Neural progenitor cell (in vitro differentiated cells): ENCODE measurements around the gene MAML3.

ENCODE experiments used
- CTCF ChIP-seq: fragments of 200-600 bp; sonication (generic); IDR thresholded peaks from 2 replicates; pipeline ENCODE4 v1.5.1; 2017; ENCODE audit warnings: antibody characterized with exemption, mild to moderate bottlenecking
- EZH2 ChIP-seq: fragments of 200-600 bp; sonication (generic); IDR thresholded peaks from 2 replicates; pipeline ENCODE4 v1.6.1; 2017; ENCODE audit warnings: antibody characterized with exemption, mild to moderate bottlenecking, moderate library complexity
- EZH2phosphoT487 ChIP-seq: fragments of 200-600 bp; sonication (generic); IDR thresholded peaks from 2 replicates; pipeline ENCODE4 v1.6.1; 2017; ENCODE audit warnings: antibody characterized with exemption

- no peak for TF ChIP-seq CTCF
- no peak for TF ChIP-seq EZH2phosphoT487
- no peak for TF ChIP-seq EZH2
Observed at GRCh38 chr4:140085062-140085622, 68.8 kb downstream of the MAML3 start.
